ENCODE results near the gene CLTC. TPM values are rescaled to one million over a fixed set of nuclear protein-coding genes. Genes with fewer than 3 reads are reported as not detected.

Gene CLTC
- polyA plus RNA-seq, 5 donors: 183 to 239 (median 225) TPM

- no peak for DNase-seq
Observed at GRCh38 chr17:59723607-59724006, 103.9 kb downstream of the CLTC start.

GRCh38 chr17:59725691-59726090, 106.0 kb downstream of the CLTC start:
- peak; percentile 36 to 61 for DNase-seq

- no peak for DNase-seq
Observed at GRCh38 chr17:59727817-59728533, 108.3 kb downstream of the CLTC start.

- no peak for DNase-seq
Observed at GRCh38 chr17:59730268-59730834, 110.7 kb downstream of the CLTC start.

GRCh38 chr17:59733697-59734096, 114.0 kb downstream of the CLTC start:
- DNase-seq: no peak

- DNase-seq: no peak
Observed at GRCh38 chr17:59734226-59734625, 114.5 kb downstream of the CLTC start.

- DNase-seq: no peak
Observed at GRCh38 chr17:59737324-59737723, 117.6 kb downstream of the CLTC start.

GRCh38 chr17:59743842-59744241, 124.1 kb downstream of the CLTC start:
- DNase-seq: no peak

- DNase-seq: no peak
Observed at GRCh38 chr17:59745040-59745439, 125.3 kb downstream of the CLTC start.

Other genes starting within 250 kb of the CLTC start
- gene DHX40, start 54.3 kb upstream of the CLTC start, polyA plus RNA-seq (ENCODE audit: insufficient read depth in 1 of 5, insufficient read length in 5 of 5, low replicate concordance in 1 of 5): 10 to 100 TPM; 50.7 to 95.5 (median 93.9) TPM
- gene PTRH2, start 87.5 kb downstream of the CLTC start, polyA plus RNA-seq (ENCODE audit: insufficient read depth in 1 of 5, insufficient read length in 5 of 5, low replicate concordance in 1 of 5): 10 to 100 TPM; 20.8 to 23.1 (median 22.6) TPM
- 100 to 1,000 TPM in 4 of 5 donors, 10 to 100 TPM in 1; 94.0 to 149 (median 118) TPM for gene VMP1, start 87.8 kb downstream of the CLTC start, polyA plus RNA-seq (ENCODE audit: insufficient read depth in 1 of 5, insufficient read length in 5 of 5, low replicate concordance in 1 of 5)